Endothelial cell of umbilical vein (primary cell): ENCODE measurements around the gene HS3ST3A1. TPM values are rescaled to one million over a fixed set of nuclear protein-coding genes. Genes with fewer than 3 reads are reported as not detected.

Experiments used
- BruUV-seq: library from RNA; stranded (reverse); fragments of 400-500 nt; replicated peaks from 2 replicates; lab custom pipeline; 2021; lab: Mats Ljungman, UMichigan
- CTCF ChIA-PET: fragments of 300-600, 350-600 bp; sonication (Branson Sonifier 250); formaldehyde crosslinking; loops from one replicate; lab custom pipeline; 2021; ENCODE audit warnings: antibody characterized with exemption, inconsistent platforms; lab: Charles Lee
- POLR2A ChIA-PET: fragments of 300-600, 350-600 bp; sonication (Branson Sonifier 250); formaldehyde crosslinking; loops from one replicate; lab custom pipeline; 2021; ENCODE audit warnings: antibody characterized with exemption, inconsistent platforms; lab: Charles Lee
- DNase-seq: peaks from one replicate; pipeline ENCODE4 v3.0.0-alpha.2; 2011; ENCODE audit warnings: low read depth, low spot score
- FAIRE-seq: peaks from 2 replicates; lab custom pipeline; 2011; peaks lifted over from hg19 to GRCh38; lab: Jason Lieb, UNC
- H2AFZ ChIP-seq: 2 replicates; pipeline ENCODE4 v1.6.0; 2012; ENCODE audit warnings: low read depth, low read length, control low read depth, inconsistent platforms
- H3K27ac ChIP-seq: 2 replicates; pipeline ENCODE4 v1.5.1; 2011; ENCODE audit warnings: low read depth, mild to moderate bottlenecking, control low read depth, low read length, moderate library complexity; ENCODE audit not compliant: insufficient read depth
- H3K27me3 ChIP-seq, 2 experiments: 2 replicates each; pipeline versions ENCODE4 v1.6.0 to v1.6.1; 2011; ENCODE audit warnings: low read length in 2 of 2, mixed read lengths in 1 of 2; ENCODE audit not compliant: control insufficient read depth in 2 of 2, insufficient read depth in 2 of 2
- H3K36me3 ChIP-seq, 2 experiments: 2 replicates in 1 of 2; 3 replicates in 1 of 2; pipeline ENCODE4 v1.5.1; 2011; ENCODE audit warnings: low read length in 2 of 2, mild to moderate bottlenecking in 1 of 2, moderate library complexity in 1 of 2; ENCODE audit not compliant: control insufficient read depth in 2 of 2, insufficient read depth in 2 of 2; ENCODE audit errors: extremely low read depth in 1 of 2
- H3K4me1 ChIP-seq: 3 replicates; pipeline ENCODE4 v1.5.1; 2011; ENCODE audit warnings: mild to moderate bottlenecking, low read length; ENCODE audit not compliant: control insufficient read depth, insufficient read depth; ENCODE audit errors: extremely low read depth
- H3K4me2 ChIP-seq: 2 replicates; pipeline ENCODE4 v1.6.1; 2011; ENCODE audit warnings: low read length, control low read depth, mixed read lengths; ENCODE audit not compliant: insufficient read depth
- H3K4me3 ChIP-seq, 3 experiments: fragments of 200-600 bp in 1 of 3; sonication (generic), shearing (Covaris generic) in 1 of 3; replicated peaks in 1 of 3; 2 replicates each; pipeline ENCODE4 v1.5.1; 2011 to 2016; ENCODE audit warnings: control low read depth in 3 of 3, low read length in 3 of 3, mild to moderate bottlenecking in 2 of 3, inconsistent platforms in 1 of 3, low read depth in 1 of 3, moderate library complexity in 1 of 3; ENCODE audit not compliant: insufficient read depth in 1 of 3
- H3K79me2 ChIP-seq: 2 replicates; pipeline ENCODE4 v1.6.0; 2012; ENCODE audit warnings: low read length, inconsistent platforms; ENCODE audit not compliant: control insufficient read depth, insufficient read depth
- H3K9ac ChIP-seq: replicated peaks from 2 replicates; pipeline ENCODE3; 2011; ENCODE audit warnings: low read length, control low read depth; ENCODE audit not compliant: insufficient read depth; ENCODE audit errors: extremely low read depth
- H3K9me1 ChIP-seq: replicated peaks from 3 replicates; pipeline ENCODE4 v1.6.0; 2011; ENCODE audit warnings: mild to moderate bottlenecking, low read length; ENCODE audit not compliant: control insufficient read depth, insufficient read depth; ENCODE audit errors: extremely low read depth
- H3K9me3 ChIP-seq: replicated peaks from 2 replicates; pipeline ENCODE4 v1.5.1; 2012; ENCODE audit warnings: low read length, inconsistent platforms; ENCODE audit not compliant: control insufficient read depth, insufficient read depth
- H4K20me1 ChIP-seq: replicated peaks from 2 replicates; pipeline ENCODE3; 2011; ENCODE audit warnings: mild to moderate bottlenecking, low read length; ENCODE audit not compliant: control insufficient read depth, insufficient read depth; ENCODE audit errors: extremely low read depth
- EZH2 ChIP-seq: IDR thresholded peaks from 2 replicates; pipeline ENCODE4 v1.6.1; 2012; ENCODE audit warnings: borderline replicate concordance, low read depth, mild to moderate bottlenecking, moderate library complexity, low read length, inconsistent platforms; ENCODE audit not compliant: severe bottlenecking
- FOS ChIP-seq: IDR thresholded peaks from 2 replicates; pipeline ENCODE4 v1.6.1; 2011; ENCODE audit warnings: mild to moderate bottlenecking, low read length, moderate library complexity, borderline replicate concordance; ENCODE audit not compliant: insufficient read depth
- GATA2 ChIP-seq: IDR thresholded peaks from 2 replicates; pipeline ENCODE4 v1.7.0; 2011; ENCODE audit warnings: low read depth, mild to moderate bottlenecking, moderate library complexity, mixed read lengths, low read length; ENCODE audit not compliant: insufficient read length, insufficient read depth
- JUN ChIP-seq: IDR thresholded peaks from 2 replicates; pipeline ENCODE4 v1.6.1; 2011; ENCODE audit warnings: borderline replicate concordance, low read depth; ENCODE audit not compliant: insufficient read length, insufficient read depth
- MYC ChIP-seq: IDR thresholded peaks from one replicate; pipeline ENCODE4 v1.6.1; 2011; ENCODE audit warnings: mild to moderate bottlenecking, low read depth, low read length
- POLR2A ChIP-seq: IDR thresholded peaks from 2 replicates; pipeline ENCODE4 v1.6.1; 2012; ENCODE audit warnings: low read depth, mild to moderate bottlenecking, control low read depth, low read length
- POLR2AphosphoS5 ChIP-seq: IDR thresholded peaks from 2 replicates; pipeline ENCODE4 v1.6.1; 2012; ENCODE audit warnings: low read depth, mild to moderate bottlenecking, control low read depth, low read length, moderate library complexity; ENCODE audit not compliant: insufficient read depth
- dilution Hi-C: fragments of 300-500 bp; cut with MboI; formaldehyde crosslinking; loops from one replicate; pipeline ENCODE4 v1.15.0; 2019; ENCODE audit warnings: low sequenced_read_pairs; ENCODE audit not compliant: extremely low pct_ligation_motif_present
- intact Hi-C: fragments of 100-400 bp; cut with micrococcal nuclease; formaldehyde crosslinking; loops from one replicate; pipeline ENCODE4 v1.10.0; 2022
- polyA plus RNA-seq, 4 experiments: library from polyadenylated mRNA; depleted of rRNA in 3 of 4; stranded (reverse) in 3 of 4; unstranded in 1 of 4; fragments of >200 nt; gene quantifications; 2 replicates each; pipeline versions ENCODE4 v1.2.1 to v1.2.3, GENCODE V29; 2011 to 2012; ENCODE audit warnings: missing spikeins in 1 of 4
- total RNA-seq: library from RNA; stranded (reverse); gene quantifications from 2 replicates; pipeline ENCODE4 v1.2.3, GENCODE V29; 2021
- TF ChIP-seq, protein P1 (sequence below): IDR thresholded peaks from 2 replicates; pipeline ENCODE4 v1.6.1; 2011; ENCODE audit not compliant: insufficient read depth, insufficient read length
- TF ChIP-seq, protein P2 (sequence below), 2 donors: IDR thresholded peaks; 1 replicate in 1 of 2; 2 replicates in 1 of 2; pipeline ENCODE4 v1.5.1; 2011; ENCODE audit warnings: low read length in 2 of 2, mild to moderate bottlenecking in 2 of 2, moderate library complexity in 2 of 2, control low read depth in 1 of 2, inconsistent platforms in 1 of 2, low read depth in 1 of 2; ENCODE audit not compliant: insufficient read depth in 1 of 2; ENCODE audit errors: extremely low read depth in 1 of 2

Gene HS3ST3A1
- total and polyA plus RNA-seq, 2 donors (not counting 3 experiments of a cell fraction or from before 2014, with no cell fraction given), result not detected

DNA sequence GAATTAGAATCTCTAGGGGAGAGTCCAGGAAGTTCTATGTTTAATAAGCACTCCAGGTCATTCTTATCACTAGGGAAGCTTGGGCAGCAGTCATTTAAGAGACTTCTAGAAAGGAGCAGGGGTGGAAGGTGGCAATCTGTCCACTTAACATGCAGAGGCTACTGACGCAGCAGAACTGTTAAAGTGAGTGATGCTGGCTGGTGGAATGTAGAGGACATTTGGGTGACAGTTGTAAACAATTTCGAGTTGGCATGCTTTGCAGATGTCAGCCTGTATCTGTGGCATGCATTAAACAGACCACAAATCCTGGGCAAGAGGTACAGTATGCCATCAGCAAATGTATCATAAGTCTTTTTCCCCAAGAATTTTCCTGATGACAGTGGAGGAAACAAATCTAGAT, 40.5 kb upstream of the HS3ST3A1 start:
- intact Hi-C loops, result no loop called here

More for the DNA sequence above, 40.5 kb upstream of the HS3ST3A1 start:
- Histone ChIP-seq H3K36me3 (no peaks in the 10 kb centered on the region), H3K27ac (no peak overlapping the region), H3K4me1 (no peaks in the 10 kb centered on the region), H3K79me2 (no peaks in the 10 kb centered on the region), H2AFZ (no peak overlapping the region), H3K9me3 (no peaks in the 10 kb centered on the region), H3K9ac (no peak overlapping the region), H3K4me2 (no peak overlapping the region), H3K9me1 (no peaks in the 10 kb centered on the region), H4K20me1 (no peaks in the 10 kb centered on the region), H3K4me3 (no peak overlapping the region), H3K27me3 (no peaks in the 10 kb centered on the region)
- FAIRE-seq, result no peak
- POLR2A ChIA-PET, result no interaction called here
- TF ChIP-seq, protein P1, sequence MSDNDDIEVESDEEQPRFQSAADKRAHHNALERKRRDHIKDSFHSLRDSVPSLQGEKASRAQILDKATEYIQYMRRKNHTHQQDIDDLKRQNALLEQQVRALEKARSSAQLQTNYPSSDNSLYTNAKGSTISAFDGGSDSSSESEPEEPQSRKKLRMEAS, result no peak
- TF ChIP-seq JUN (no peak), MYC (no peak), EZH2 (no peak), FOS (no peak), POLR2AphosphoS5 (no peak), POLR2A (no peak), GATA2 (no peak)
- TF ChIP-seq, protein P2, sequence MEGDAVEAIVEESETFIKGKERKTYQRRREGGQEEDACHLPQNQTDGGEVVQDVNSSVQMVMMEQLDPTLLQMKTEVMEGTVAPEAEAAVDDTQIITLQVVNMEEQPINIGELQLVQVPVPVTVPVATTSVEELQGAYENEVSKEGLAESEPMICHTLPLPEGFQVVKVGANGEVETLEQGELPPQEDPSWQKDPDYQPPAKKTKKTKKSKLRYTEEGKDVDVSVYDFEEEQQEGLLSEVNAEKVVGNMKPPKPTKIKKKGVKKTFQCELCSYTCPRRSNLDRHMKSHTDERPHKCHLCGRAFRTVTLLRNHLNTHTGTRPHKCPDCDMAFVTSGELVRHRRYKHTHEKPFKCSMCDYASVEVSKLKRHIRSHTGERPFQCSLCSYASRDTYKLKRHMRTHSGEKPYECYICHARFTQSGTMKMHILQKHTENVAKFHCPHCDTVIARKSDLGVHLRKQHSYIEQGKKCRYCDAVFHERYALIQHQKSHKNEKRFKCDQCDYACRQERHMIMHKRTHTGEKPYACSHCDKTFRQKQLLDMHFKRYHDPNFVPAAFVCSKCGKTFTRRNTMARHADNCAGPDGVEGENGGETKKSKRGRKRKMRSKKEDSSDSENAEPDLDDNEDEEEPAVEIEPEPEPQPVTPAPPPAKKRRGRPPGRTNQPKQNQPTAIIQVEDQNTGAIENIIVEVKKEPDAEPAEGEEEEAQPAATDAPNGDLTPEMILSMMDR (IDR thresholded peaks at IDR 0.05; ENCODE audit: extremely low read depth in 1 of 2, insufficient read depth in 1 of 2, low read depth in 1 of 2, low read length in 2 of 2), result no peak
- dilution Hi-C loops, result no loop called here
- no TSS peak for BruUV-seq
- CTCF ChIA-PET, result no interaction called here
- no peak for DNase-seq
